ENCODE results near the gene OR6C75.
"Not testable (repeated sequence)": the region's sequence is repeated elsewhere in the genome, so short reads cannot be mapped to it uniquely, and the experiment has no call there.

DNA sequence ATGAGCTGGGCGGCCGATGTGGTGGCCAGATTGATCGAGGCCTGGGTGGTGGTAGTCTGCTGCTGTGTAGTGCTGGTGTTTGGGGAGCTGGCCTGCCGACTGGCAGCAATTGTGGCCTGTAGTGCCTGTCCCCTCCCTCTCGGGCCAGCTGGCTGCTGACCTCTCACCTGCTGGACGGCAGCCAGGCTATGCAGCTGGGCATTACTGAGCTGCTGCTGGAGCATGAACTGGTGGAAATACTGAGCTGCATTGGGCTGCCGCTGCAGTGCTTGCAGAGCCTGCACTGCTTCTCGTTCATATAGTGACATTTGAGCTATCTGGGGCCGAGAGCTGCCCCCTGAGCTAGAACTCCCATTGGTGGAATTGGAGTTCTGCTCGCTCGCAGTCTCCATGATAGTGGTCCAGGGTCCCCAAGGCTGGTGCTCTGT, 51.6 kb downstream of the OR6C75 start:
- TF ChIP-seq, protein P1, sequence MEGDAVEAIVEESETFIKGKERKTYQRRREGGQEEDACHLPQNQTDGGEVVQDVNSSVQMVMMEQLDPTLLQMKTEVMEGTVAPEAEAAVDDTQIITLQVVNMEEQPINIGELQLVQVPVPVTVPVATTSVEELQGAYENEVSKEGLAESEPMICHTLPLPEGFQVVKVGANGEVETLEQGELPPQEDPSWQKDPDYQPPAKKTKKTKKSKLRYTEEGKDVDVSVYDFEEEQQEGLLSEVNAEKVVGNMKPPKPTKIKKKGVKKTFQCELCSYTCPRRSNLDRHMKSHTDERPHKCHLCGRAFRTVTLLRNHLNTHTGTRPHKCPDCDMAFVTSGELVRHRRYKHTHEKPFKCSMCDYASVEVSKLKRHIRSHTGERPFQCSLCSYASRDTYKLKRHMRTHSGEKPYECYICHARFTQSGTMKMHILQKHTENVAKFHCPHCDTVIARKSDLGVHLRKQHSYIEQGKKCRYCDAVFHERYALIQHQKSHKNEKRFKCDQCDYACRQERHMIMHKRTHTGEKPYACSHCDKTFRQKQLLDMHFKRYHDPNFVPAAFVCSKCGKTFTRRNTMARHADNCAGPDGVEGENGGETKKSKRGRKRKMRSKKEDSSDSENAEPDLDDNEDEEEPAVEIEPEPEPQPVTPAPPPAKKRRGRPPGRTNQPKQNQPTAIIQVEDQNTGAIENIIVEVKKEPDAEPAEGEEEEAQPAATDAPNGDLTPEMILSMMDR (IDR thresholded peaks at IDR 0.05) = not testable (repeated sequence)
- not testable (repeated sequence) for TF ChIP-seq POLR2A (IDR thresholded peaks at IDR 0.05)

Data from thyroid gland (tissue), 4 donors.